ENCODE results near the gene DPEP1. TPM values are rescaled to one million over a fixed set of nuclear protein-coding genes. Genes with fewer than 3 reads are reported as not detected.
"Not testable (repeated sequence)": the region's sequence is repeated elsewhere in the genome, so short reads cannot be mapped to it uniquely, and the experiment has no call there.

Gene DPEP1
- total RNA-seq, 6 donors from 2014 or later, result 1.2 to 2.7 (median 1.5) TPM; not detected in 3

DNA sequence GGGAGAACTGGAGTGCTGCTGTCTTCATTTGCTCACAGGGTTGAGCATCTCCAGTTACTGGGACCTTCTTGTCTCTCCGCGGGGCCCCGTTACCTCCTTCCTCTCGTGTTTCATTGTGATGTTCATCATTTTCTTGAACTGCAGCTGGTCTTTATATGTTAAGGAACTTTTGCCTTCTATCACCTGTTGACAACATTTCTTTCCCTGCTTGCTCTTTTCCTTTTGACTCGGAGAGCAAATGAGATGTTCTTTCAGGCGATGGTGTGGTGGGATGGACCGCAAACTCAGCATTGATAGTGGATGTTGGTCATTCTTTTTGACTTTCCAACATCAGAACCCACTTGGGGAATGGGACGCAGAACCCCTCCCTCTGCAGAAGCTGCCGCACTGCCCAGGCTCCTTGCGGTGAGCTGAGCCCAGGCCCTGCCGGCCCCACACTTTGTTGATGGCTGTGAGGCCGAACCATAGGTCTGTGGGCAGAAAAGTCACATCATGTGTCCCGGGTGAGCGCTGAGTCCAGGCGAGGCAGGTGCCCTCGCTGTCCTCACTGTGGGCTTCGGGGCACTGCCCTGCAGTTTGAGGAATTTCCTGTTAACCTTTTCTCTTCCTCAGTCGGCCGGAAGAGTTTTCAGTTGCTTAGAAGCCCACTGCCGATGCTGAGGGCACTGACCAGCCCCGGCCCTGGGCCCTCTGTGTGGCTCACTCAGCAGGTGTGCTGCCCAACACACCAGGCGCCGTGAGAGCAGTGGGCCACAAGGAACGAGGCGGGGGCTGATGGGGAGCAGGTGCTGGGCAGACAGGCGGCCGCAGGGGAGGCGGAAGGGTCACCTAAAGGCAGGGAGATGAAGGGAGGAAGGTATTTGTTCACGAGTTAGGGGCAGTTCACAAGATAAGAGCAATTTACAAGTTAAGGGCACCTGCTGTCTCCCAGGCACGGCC lies 45.5 kb upstream of the DPEP1 start:
- ATAC-seq (ENCODE audit: low FRiP score in 2 of 2) (no peak), DNase-seq (no peak)
- Histone ChIP-seq H3K9me3 (no peaks in the 10 kb centered on the region), H3K4me3 (no peak overlapping the region), H3K27me3 (peaks cover 0 to 5% (median 0%) of the 10 kb centered on the region in 4 donors), H3K4me1 (peaks cover 24 to 39% (median 30%) of the 10 kb centered on the region in 4 donors), H3K36me3 (peaks cover 7 to 21% (median 20%) of the 10 kb centered on the region in 4 donors), H3K27ac (no peak overlapping the region)
- TF ChIP-seq EP300 (IDR thresholded peaks at IDR 0.05) (no peak), POLR2A (IDR thresholded peaks at IDR 0.05) (no peak)
- 72 to 80% methylated on average over 23 to 30 of the region's 30 CpGs for WGBS, 2 donors

DNA sequence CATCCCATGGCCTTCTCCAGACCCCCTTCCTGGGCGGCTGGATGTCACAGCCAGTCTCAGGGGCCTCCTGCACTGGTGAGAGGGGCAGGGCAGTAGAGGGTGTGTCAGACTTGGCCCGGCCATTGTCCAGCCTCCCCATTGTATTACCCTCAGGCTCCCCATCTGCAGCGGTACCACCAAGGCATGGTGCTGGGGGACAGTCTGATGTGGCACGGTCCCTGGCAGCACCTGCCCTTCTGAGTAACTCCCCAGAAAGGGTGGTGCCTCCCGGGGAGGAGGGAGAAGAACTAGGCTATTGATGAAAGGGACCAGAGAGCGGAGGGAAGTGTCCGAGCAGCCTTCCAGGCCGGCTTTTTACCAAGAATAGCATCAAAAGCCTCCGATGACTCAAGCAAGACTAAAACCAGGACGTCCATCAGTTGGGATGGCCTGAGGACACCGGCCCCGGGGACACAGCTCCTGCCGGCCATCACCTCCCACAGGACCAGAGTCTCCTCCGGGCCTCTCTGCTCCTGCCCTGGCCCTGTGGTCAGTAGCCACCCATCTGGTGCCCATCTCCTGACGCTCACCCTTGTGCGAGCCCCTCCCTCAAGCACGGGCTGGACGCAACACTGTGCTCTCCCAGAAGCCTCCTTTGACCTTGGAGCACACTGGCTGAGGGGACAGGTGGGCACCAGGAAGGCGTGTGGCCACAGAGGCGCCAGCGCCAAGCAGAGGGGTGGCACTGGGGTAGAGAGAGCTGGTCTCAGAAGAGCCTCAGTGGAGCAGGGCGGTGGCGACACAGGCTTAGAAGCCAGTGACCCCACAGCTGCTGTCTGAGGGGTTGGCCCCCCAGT lies 43.7 kb upstream of the DPEP1 start:
- Histone ChIP-seq H3K27ac (no peak overlapping the region), H3K4me1 (peaks cover 22 to 31% (median 24%) of the 10 kb centered on the region in 4 donors), H3K27me3 (peaks cover 0 to 11% (median 6%) of the 10 kb centered on the region in 4 donors), H3K9me3 (no peaks in the 10 kb centered on the region), H3K36me3 (peaks cover 0 to 3% (median 3%) of the 10 kb centered on the region in 4 donors), H3K4me3 (no peak overlapping the region)
- TF ChIP-seq POLR2AphosphoS5 (IDR thresholded peaks at IDR 0.05) (no peak), CTCF (IDR thresholded peaks at IDR 0.05) (no peak), POLR2A (IDR thresholded peaks at IDR 0.05) (no peak), EP300 (IDR thresholded peaks at IDR 0.05) (no peak)
- no peak for ATAC-seq (ENCODE audit: low FRiP score in 2 of 2)
- 84 to 85% methylated on average over 17 to 22 of the region's 23 CpGs for WGBS, 2 donors
- DNase-seq, result no peak

DNA sequence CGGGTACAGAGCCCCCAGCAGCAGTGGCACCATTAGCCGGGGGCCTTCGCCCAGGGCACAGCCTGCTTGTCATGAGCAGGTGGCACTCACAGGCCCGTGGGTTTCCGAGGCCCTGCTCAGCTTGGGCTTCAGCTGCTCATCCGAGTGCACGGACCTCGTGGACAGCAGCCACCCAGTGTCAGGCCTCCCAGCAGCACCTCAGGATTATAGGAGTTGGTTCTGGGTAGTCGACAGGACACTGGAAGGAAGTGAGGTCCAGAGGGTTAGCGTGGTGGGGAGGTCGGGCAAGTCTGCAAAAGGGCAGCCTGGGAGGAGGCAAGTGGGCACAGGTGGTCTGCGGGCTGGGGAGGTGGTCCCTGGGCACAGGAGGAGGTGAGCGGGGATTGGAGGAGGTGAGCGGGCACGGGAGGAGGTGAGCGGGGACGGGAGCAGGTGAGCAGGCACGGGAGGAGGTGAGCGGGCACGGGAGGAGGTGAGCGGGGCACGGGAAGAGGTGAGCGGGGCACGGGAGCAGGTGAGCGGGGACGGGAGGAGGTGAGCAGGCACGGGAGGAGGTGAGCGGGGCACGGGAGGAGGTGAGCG lies 43.0 kb upstream of the DPEP1 start:
- DNase-seq (no peak), ATAC-seq (ENCODE audit: low FRiP score in 2 of 2) (no peak)
- 84 to 87% methylated on average over 22 to 29 of the region's 30 CpGs for WGBS, 2 donors
- Histone ChIP-seq H3K4me1 (peaks cover 22 to 31% (median 24%) of the 10 kb centered on the region in 4 donors), H3K27ac (no peak overlapping the region), H3K36me3 (no peaks in the 10 kb centered on the region), H3K9me3 (no peaks in the 10 kb centered on the region), H3K27me3 (peaks cover 0 to 18% (median 13%) of the 10 kb centered on the region in 4 donors), H3K4me3 (no peak overlapping the region)
- TF ChIP-seq POLR2A (IDR thresholded peaks at IDR 0.05) (no peak), POLR2AphosphoS5 (IDR thresholded peaks at IDR 0.05) (no peak), CTCF (IDR thresholded peaks at IDR 0.05) (no peak), EP300 (IDR thresholded peaks at IDR 0.05) (no peak)

- ATAC-seq (ENCODE audit: low FRiP score in 2 of 2), result not testable (repeated sequence)
- peak in 1 of 2 donors; percentile 47 for DNase-seq
- WGBS, 2 donors, result 87 to 89% methylated on average over 14 to 32 of the region's 36 CpGs
These were observed 42.4 kb upstream of the DPEP1 start for GRCh38 chr16:89570983-89571598.

DNA sequence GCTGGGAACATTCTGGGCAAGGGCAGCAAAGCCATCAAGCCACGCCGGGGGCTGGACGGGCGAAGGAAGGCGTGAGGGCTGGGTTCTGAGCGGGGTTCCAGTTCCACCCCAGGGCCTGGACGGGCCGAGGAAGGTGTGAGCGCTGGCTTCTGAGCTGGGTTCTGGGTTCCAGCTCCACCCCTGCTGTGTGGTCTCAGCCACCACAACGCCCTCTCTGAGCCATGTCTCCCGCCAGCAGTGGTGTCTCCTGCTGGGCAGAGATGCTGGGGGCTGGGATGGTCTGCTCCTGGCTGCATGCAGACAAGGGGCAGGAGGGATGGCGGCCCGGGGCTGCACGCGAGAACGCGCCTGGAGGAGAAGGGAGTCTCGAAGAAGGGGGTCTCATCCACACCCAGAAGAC lies 41.8 kb upstream of the DPEP1 start:
- no peak overlapping the region for H3K4me3 ChIP-seq
- peaks cover 0 to 29% (median 22%) of the 10 kb centered on the region in 4 donors for H3K27me3 ChIP-seq
- DNase-seq (no peak), ATAC-seq (ENCODE audit: low FRiP score in 2 of 2) (no peak)
- 89 to 90% methylated on average over 17 to 18 of the region's 18 CpGs for WGBS, 2 donors
- H3K9me3 ChIP-seq, result no peaks in the 10 kb centered on the region
- H3K4me1 ChIP-seq, result peaks cover 21 to 32% (median 24%) of the 10 kb centered on the region in 4 donors
- H3K36me3 ChIP-seq, result no peaks in the 10 kb centered on the region
- no peak overlapping the region for H3K27ac ChIP-seq
- TF ChIP-seq EP300 (IDR thresholded peaks at IDR 0.05) (no peak), POLR2AphosphoS5 (IDR thresholded peaks at IDR 0.05) (no peak), CTCF (IDR thresholded peaks at IDR 0.05) (no peak), POLR2A (IDR thresholded peaks at IDR 0.05) (no peak)

More at GRCh38 chr16:89570983-89571598, 42.4 kb upstream of the DPEP1 start:
- Histone ChIP-seq H3K4me1 (peaks cover 19 to 31% (median 23%) of the 10 kb centered on the region in 4 donors), H3K27me3 (peaks cover 0 to 24% (median 18%) of the 10 kb centered on the region in 4 donors)
- not testable (repeated sequence) for H3K36me3 ChIP-seq, H3K4me3 ChIP-seq, H3K9me3 ChIP-seq, H3K27ac ChIP-seq

Data from upper lobe of left lung (tissue), 6 donors.